Activated CD4-positive, alpha-beta T cell treated with anti-CD3 and anti-CD28 coated beads for 1 hour (primary cell): ENCODE measurements around the gene PIEZO1.
A peak's percentile ranks its signal among the peaks of the same experiment; 100 is the strongest.

Experiments used
- DNase-seq: peaks from one replicate; pipeline ENCODE4 v3.0.0-alpha.2; 2020

PIEZO1 gene

DNA sequence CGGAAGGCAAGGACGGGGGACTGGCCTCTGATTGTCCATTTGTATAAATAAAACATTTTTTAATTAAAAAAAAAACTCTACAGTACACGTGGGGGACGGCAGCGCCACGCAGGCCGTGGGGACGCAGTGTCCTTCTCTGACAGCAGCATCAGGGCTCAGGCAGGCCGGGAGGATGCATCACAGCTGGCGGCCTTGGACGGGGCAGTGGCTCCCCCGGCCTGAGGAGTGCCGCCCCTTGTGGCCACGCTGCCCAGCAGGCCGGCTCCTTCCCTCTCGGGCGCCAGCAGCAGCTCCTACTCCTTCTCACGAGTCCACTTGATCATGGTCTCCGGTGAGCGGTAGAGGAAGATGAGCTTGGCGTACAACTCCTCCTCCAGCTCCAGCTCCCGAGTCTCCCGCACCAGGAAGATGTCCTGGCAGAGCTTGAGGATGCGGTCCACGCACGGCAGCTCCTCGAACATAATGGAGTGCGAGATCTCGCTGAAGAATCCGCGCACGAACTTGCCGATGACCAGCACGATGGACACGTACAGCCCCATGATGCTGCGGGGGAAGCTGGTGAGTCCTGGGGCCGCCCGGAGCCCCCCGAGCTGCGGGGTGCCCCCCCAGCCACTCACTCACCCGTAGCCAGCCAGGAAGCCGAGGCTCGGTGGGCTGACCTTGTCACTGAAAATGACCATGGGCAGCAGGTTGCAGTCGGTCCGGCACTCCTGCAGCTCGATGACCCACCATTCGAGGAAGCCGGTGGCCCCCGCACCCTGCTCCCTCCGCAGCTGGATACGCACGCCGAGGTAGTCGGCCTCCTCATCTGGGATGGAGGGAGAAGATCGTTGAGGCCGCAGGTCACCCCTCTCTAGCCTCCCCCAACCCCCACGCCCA lies 69.5 kb downstream of the PIEZO1 start:
- DNase-seq: no peak

DNA sequence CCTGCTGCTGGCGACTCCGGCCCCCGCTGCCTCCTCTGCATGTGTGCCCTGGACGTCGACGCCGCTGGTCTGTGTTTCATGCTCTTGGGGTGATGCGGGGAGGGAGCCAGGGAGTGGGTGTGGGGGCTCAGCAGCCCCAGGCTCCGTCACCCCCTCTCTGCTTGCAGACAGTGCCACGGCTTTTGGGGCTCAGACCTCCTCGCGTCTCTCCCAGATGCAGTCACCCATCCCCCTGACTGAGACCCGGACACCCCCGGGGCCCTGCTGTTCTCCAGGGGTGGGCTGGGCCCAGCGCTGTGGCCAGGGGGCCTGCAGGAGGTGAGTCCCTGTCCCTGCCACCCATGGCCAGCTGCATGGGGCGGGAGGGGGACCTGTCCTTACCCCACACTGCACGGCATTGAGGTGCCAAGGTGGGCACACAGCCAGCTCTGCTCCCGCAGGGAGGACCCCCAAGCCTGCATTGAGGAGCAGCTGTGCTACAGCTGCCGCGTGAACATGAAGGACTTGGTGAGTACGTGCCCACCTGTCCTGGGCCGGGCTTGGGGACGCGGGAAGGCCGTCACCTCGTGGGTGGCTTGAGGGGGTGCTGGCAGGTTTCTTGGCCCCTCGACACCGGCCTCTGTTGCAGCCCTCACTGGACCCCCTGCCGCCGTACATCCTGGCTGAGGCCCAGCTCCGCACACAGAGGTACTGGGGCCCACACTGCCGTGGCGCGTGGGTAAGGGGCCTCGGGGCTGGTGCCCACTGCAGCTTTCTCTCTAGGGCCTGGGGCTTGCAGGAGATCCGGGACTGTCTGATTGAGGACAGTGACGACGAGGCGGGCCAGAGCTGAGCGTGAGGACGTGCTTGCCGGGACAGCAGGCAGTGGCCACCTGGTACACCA lies 70.4 kb downstream of the PIEZO1 start:
- no peak for DNase-seq

- no peak for DNase-seq
These were observed 71.2 kb downstream of the PIEZO1 start for GRCh38 chr16:88713568-88714419.

DNA sequence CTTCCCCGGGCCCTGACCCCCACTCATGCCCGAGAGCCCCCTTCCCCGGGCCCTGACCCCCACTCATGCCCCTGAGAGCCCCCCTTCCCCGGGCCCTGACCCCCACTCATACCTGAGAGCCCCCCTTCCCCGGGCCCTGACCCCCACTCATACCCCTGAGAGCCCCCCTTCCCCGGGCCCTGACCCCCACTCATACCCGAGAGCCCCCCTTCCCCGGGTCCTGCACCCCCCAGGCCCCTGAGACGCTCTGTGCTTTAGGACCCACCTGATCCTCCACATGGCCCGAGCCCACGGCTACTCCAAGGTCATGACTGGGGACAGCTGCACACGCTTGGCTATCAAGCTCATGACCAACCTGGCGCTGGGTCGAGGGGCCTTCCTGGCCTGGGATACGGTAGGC lies 72.0 kb downstream of the PIEZO1 start:
- no peak for DNase-seq

- no peak for DNase-seq
These were observed 72.5 kb downstream of the PIEZO1 start for GRCh38 chr16:88712362-88712979.

DNA sequence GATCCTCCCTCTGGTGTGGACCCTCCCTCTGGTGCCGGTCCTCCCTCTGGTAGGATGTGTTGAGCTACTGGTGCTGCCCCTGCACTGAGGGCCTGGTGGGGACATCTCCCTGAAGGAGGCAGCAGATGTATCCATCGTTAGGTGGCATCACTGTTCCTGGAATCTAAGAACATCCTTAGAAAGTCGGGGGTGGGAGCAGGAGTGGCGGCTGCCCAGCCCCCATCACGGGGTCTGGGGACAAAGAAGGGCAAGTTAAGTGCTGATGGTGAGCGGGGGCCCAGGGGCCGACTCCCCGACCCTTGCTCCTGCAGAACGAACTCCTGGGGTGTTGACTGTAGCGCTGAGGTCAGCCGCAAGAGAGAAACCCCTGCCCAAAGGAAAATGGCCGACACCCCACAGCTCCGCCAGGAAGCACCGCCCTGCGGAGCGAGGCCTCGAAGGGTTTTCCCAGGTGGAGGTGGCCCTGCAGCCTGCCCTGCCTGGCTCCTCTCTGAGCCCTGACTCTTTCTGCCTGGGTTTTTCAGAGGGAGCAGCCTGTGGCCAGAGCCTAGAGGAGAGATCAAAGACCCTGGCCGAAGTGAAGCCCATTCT lies 73.2 kb downstream of the PIEZO1 start:
- no peak for DNase-seq

GRCh38 chr16:88710556-88710955 lies 74.5 kb downstream of the PIEZO1 start:
- DNase-seq: no peak

DNA sequence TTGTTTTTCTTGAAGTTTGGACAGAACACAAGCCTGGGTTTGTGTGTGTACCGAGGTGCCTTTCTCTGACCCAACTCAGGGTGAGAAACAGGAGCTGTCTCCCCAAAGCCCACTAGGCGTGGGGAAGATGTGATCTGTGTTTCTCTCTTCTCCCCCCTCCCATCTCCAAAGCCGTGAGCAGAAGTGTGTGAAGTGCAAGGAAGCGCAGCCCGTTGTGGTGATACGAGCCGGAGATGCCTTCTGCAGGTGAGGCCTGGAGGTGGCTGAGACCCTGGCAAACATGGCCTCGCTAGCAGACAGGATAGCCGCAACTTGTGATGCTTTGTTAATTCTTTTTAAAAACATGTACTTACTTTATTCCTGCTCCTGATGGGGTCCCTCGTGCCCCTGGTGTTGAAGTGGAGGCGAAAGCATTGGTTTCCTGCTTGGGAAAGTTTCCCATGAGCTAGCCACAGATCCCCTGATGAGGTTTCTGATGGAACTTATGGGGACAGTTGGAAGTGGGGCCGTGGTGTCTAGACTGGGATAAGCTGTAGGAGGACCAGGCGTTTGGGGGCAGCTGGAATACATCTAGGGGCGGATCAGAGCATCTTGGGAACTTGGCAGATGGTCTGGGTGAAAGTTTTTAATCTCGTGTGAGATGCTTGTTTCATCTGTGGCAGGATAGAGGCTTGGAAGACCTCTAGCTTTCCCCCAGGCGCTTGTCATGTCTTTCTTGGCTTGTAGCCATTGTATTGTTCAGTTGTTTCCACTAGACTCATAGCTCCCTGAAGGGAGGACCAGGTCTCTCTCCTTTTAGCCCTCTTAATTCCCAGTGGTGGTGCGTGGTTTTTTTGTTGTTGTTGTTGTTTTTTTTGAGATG lies 77.8 kb downstream of the PIEZO1 start:
- no peak for DNase-seq

DNA sequence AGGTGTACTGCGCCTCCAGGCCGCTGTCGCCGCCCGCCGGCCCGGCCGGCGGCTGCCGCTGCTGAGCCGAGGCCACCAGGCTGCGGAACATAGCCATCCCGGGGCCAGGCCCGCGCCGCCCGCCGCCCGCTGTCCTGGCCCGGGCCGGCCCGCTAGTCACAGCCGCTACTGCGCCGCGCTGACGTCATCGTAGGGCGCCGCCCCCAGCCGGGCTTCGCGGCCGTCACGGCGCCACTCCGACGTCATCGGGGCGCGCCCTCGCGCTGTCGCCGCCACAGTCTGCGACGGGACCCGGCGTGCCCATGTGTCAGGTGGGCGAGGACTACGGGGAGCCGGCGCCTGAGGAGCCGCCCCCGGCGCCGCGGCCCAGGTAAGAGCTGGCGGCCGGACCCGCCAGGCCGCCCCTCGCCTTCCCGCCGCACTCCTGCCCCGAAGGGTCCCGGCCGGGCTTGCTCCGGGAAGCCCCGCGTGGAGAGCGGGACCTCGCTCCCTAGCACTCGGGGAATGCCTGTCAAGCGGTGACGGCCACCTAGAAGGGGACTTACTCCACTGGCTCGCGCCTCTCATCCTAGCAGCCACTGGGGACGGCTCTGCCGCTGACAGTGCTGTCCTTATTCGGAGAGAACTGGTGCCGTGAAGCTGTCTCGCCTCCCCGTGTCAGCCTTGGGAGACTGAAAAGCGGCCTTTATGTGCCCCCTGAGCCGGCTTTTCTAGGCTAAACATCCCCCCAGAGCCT lies 78.6 kb downstream of the PIEZO1 start, which contains the start of the genes CTU2 and RNF166:
Gene CTU2 (plus strand): TSS at position 275 of the 736 bp plus-strand sequence. CDS start 28 bp downstream, at position 303.
Gene RNF166 (minus strand): TSS at position 180 of the 736 bp plus-strand sequence. CDS start 83 bp downstream, at position 97.
- DNase-seq: peak; percentile 88

DNA sequence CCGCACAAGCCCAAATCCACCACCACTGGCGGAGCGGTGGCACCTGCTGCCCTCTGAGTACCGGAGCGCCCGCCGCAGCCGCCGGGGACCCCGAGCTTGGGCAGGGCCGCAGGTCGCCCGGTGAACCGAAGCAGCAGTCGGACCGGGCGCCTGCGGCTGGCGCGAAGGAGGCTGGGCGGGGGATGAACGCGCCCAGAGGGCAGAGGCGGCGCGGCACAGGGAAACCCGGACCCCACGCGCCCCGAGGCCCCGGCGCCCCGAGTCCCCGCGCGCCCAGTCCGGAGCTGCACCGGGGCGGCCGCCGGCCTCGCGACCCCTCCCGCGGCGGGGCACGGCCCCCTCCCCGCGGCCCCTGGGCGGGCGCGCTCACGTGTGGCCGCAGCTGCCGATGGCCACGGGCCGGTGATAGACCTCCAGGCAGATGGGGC lies 79.2 kb downstream of the PIEZO1 start:
- DNase-seq: no peak

- no peak for DNase-seq
These were observed 79.8 kb downstream of the PIEZO1 start for GRCh38 chr16:88705076-88705684.

DNA sequence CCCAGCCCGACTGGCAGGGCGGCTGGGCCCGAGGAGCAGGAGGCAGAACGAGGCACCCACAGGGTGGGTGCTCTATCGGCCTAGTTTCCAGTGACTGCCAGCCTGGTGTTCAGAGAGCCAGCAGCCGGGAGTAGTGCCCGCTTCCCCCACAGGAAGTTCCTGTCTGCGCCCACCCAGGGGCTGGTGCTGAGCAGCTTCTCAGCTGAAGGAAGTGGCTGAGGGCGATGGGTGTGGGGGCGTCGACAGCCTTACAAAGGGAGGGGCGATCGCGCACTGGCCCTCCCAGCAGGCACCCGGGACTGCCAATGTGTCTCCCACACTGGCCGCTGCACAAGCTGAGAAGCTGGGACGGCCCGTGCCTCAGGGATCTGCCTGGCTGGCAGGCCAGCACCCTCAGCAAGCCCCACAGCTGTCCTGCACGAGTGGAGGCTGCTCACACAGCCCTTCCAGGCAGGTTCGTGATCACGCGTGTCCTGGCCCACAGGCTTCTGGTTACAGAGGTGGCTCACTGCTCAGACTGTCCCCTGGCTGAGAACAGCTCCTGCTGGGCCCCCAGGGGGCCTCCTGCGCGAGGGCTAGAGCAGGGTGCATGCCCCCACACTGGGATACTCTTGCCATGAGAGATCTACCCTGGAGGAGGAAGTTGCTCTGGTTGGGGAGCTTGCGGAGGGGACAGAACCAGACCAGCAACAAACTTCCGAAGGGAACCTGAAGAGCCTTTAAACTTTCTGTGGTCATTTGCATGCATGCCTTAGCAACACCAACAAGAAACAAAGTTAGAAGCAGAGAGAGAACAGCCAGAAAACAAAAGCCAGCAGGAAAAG lies 81.3 kb downstream of the PIEZO1 start:
- DNase-seq: peak; percentile 44

DNA sequence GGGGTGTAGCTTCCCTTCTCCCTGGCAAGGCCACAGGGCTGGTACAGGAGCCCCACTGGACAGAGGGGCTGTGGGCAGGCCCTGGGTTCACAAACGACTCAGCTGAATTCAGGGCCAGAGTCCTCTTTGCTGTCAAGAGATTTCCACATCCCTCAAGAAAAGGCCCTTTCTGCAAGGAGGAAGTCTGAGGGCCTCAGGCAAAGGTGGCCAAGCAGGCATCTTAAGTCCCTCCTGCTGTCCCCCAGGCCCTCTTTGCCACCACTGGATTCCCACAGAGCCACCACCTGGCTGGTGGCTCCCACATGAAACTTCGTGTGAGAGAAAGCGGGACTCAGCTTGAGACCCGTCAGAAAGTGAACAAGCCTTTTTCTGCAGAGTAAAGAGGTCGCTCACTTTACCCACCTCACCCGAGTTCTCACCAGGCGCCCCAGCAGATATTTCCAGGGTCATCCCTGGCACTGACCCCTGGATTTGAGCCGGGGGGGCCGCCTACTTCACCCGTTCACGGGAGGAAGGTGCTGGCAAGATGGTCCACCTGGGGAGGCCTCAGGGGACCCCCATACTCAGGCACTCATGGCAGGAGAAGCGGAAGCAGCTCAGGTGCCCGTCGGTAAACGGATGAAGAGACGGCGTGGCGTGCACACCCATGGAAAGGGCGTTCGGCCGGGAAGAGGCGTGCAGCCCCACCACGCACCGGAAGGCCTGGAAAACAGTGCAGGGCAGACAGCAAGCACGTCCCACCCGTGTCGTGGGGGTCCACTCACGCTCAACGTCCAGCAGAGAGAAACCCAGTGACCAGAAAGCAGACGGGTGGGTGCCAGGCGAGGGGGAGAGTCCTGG lies 82.4 kb downstream of the PIEZO1 start:
- no peak for DNase-seq

DNA sequence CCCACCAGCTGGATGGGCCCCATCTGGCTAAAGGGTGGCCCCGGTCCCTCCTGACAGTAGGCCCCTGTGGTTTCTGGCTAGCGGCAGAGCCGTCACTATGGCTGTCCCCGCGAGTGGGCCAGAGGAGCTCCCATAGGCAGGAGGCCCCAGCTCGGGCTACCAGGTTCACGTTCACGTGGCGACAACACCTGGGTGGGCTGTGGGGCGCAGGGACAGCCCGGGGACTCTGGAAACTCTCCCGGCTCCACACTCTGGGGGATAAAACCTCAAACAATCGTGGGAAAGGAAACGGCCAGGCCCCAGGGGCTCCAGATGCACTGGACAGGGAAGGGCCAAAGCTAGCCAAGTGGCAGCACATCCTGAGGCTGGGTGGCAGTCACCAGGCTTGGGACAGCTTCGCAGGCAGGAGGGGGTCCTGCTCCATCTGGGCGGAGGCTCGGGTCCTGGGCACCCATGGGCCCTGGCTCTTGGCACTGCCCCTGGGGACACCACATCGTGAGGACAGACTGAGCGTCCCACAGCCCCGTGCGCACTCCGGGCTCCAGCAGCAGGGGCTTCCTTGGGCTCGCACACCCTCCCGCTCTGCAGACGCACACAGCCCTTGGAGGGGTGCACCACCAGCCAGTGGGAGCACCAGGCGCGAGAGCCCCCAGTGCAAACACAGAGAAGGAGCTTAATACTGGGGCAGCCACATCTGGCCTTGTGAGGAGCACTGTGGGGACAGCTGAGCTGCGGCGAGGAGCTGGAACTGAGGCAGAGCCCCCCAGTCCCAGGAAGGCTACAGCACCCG lies 83.2 kb downstream of the PIEZO1 start:
- no peak for DNase-seq

DNA sequence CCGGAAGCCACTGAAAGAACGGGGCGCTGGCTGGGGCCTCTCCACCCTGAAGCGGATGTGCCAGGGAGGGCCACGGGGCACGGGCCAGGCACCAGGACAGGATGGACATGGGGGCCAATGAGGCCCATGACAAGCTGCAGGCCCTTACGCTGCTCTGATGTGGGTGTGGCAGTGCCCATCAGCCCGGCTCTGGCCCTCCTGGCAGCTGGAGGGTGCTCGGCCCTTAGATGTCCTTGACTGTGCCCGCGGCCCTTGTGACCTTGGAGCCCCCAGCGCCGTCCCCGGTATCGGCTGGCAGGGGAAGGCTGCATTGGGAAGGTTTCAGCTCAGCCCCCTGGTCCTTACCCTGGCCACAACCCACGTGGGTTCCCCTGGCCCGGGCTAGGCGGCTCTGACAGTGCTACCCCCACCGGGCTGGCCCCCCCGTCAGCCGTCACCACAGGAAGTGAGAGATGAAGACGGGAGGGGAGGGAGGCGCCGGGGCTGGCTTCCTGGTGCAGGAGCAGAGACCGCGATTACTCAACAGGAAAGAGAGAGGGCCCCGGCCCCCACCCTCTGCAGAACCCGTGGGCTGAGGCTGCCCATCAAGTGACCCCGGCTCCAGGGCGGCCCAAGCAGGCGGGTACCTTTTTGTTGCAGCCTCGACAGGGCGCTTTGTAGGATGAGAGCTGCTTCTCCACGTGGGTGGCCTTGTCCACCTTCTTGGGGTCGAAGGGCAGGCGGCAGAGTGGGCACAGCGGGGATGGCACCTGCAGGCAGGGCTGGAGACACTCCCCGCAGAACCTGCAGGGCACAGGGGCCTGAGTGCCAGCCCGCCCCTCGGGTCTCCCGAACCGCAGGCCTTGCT lies 84.2 kb downstream of the PIEZO1 start:
- DNase-seq: peak; percentile 91

DNA sequence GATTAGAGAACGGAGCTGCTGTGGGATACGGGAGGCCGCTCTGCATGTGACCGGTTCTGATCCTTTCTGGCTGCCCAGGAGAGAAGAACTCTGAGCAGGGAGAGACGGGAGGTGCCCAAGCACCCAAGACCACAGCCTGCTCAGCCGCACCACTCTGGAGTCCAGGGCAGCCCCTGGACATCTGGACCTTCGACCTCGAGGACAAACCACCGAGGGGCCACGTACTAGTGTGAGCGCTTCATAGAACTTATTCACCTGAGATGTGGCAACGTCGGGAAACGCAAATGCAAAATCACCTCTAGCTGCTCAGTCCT lies 84.7 kb downstream of the PIEZO1 start:
- DNase-seq: no peak
